CD4-positive, alpha-beta T cell (primary cell): ENCODE measurements around the gene E2F6. TPM values are rescaled to one million over a fixed set of nuclear protein-coding genes. Genes with fewer than 3 reads are reported as not detected.

ENCODE experiments used
- ATAC-seq: fragments of 200-7000 bp; cut with Tn5 transposase; one replicate; pipeline ENCODE4 v1.10.0; 2022; ENCODE audit warnings: mild to moderate bottlenecking; ENCODE audit not compliant: poor library complexity
- CTCF ChIA-PET: fragments of 350-600 bp; sonication (Branson Sonifier 250); formaldehyde crosslinking; loops from one replicate; lab custom pipeline; 2021; ENCODE audit warnings: antibody characterized with exemption, inconsistent platforms; lab: Charles Lee
- POLR2A ChIA-PET: fragments of 350-600 bp; sonication (Branson Sonifier 250); formaldehyde crosslinking; loops from one replicate; lab custom pipeline; 2021; ENCODE audit warnings: antibody characterized with exemption, inconsistent platforms; lab: Charles Lee
- DNase-seq, 14 experiments: peaks; one replicate each; pipeline ENCODE4 v3.0.0-alpha.2; 2013 to 2020; ENCODE audit warnings: mixed read lengths in 2 of 14
- H3K27ac ChIP-seq, 2 donors: one replicate each; pipeline versions ENCODE4 v1.5.1 to v1.7.0; 2013; ENCODE audit warnings: low read length in 2 of 2, low read depth in 1 of 2, mild to moderate bottlenecking in 1 of 2
- H3K27me3 ChIP-seq, 2 experiments: 1 replicate in 1 of 2; 2 replicates in 1 of 2; pipeline versions ENCODE4 v1.6.1 to v1.7.0; 2013; ENCODE audit warnings: low read length in 2 of 2, control low read depth in 1 of 2, mild to moderate bottlenecking in 1 of 2, moderate library complexity in 1 of 2; ENCODE audit not compliant: insufficient read depth in 2 of 2, control insufficient read depth in 1 of 2
- H3K36me3 ChIP-seq: one replicate; pipeline ENCODE4 v1.6.1; 2013; ENCODE audit warnings: low read length, control low read depth; ENCODE audit not compliant: insufficient read depth
- H3K4me1 ChIP-seq: one replicate; pipeline ENCODE4 v1.6.1; 2013; ENCODE audit warnings: low read length, control low read depth; ENCODE audit not compliant: insufficient read depth
- H3K4me3 ChIP-seq: one replicate; pipeline ENCODE4 v1.5.1; 2013; ENCODE audit warnings: mild to moderate bottlenecking, low read length, moderate library complexity
- H3K9me3 ChIP-seq, 2 experiments: 1 replicate in 1 of 2; 2 replicates in 1 of 2; pipeline versions ENCODE4 v1.6.1 to v1.7.0; 2013; ENCODE audit warnings: low read length in 2 of 2, mild to moderate bottlenecking in 2 of 2, control low read depth in 1 of 2, moderate library complexity in 1 of 2; ENCODE audit not compliant: control insufficient read depth in 1 of 2, insufficient read depth in 1 of 2
- H3K27ac Mint-ChIP-seq: one replicate; pipeline ENCODE4 v1.8.0; 2020; ENCODE audit warnings: mixed read lengths
- H3K27me3 Mint-ChIP-seq: one replicate; pipeline ENCODE4 v1.8.0; 2021; ENCODE audit warnings: mixed read lengths
- H3K36me3 Mint-ChIP-seq: one replicate; pipeline ENCODE4 v1.8.0; 2021; ENCODE audit warnings: low read depth, mixed read lengths
- H3K4me1 Mint-ChIP-seq: one replicate; pipeline ENCODE4 v1.8.0; 2021; ENCODE audit warnings: low read depth, mixed read lengths
- H3K4me3 Mint-ChIP-seq: one replicate; pipeline ENCODE4 v1.8.0; 2020; ENCODE audit warnings: mild to moderate bottlenecking, mixed read lengths
- H3K9me3 Mint-ChIP-seq: one replicate; pipeline ENCODE4 v1.8.0; 2020; ENCODE audit warnings: mixed read lengths
- intact Hi-C, 2 experiments: fragments of 100-400 bp; cut with DNase I in 1 of 2; cut with micrococcal nuclease in 1 of 2; formaldehyde crosslinking; loops; one replicate each; pipeline versions ENCODE4 v1.15.1 to v1.9.0; 2023 to 2025; cut with DNase I, micrococcal nuclease
- total RNA-seq, 174 experiments: library from RNA in 2 of 174; stranded (reverse) in 2 of 174; gene quantifications; one replicate each; pipeline ENCODE4 v1.2.3 and lab custom pipeline; 2021 to 2026
- TF ChIP-seq, protein P1 (sequence below): fragments of 200-600 bp; IDR thresholded peaks from one replicate; pipeline ENCODE4 v1.8.0; 2022; ENCODE audit warnings: antibody characterized with exemption, mild to moderate bottlenecking

E2F6 gene
- total RNA-seq, 2 experiments from 2014 or later, result 3.5 to 4.2 TPM

DNA sequence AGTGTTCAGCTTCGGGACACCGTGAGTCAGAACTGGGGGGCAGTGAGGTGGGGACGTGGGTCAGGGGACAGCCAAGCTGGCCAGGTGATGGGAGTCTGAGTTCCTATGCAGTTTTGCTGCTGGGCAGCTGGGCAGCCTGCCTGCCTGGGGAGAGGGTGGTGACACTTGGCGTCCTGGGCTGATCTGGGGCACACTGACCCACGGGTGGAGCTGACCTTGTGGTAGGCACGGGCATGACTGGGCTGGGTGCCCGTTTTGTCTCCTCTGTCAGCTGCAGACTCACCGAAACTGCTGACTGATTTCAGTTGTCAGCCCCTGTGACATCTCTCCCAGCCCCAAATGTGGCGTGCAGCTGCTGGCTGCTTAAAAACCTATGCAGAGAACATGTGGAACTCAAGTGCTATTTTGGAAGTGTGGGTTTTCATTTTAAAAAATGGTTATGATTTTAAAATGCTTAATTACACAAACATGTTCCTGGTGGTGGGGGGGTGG is 32.6 kb upstream of the E2F6 start:
- ATAC-seq (no peak), DNase-seq (no peak)
- no peak overlapping the region for H3K27ac ChIP-seq
- intact Hi-C loops, result no loop called here
- Mint-ChIP-seq H3K4me3 (no peak overlapping the region), H3K27me3 (peaks cover 29% of the 10 kb centered on the region), H3K9me3 (no peaks in the 10 kb centered on the region), H3K4me1 (peaks cover 5% of the 10 kb centered on the region), H3K36me3 (no peaks in the 10 kb centered on the region), H3K27ac (no peak overlapping the region)
- no peaks in the 10 kb centered on the region for H3K9me3 ChIP-seq
- H3K36me3 ChIP-seq, result no peaks in the 10 kb centered on the region
- POLR2A ChIA-PET, result no interaction called here
- H3K27me3 ChIP-seq, result peaks cover 2 to 3% of the 10 kb centered on the region in 2 experiments
- H3K4me1 ChIP-seq, result no peaks in the 10 kb centered on the region
- TF ChIP-seq, protein P1, sequence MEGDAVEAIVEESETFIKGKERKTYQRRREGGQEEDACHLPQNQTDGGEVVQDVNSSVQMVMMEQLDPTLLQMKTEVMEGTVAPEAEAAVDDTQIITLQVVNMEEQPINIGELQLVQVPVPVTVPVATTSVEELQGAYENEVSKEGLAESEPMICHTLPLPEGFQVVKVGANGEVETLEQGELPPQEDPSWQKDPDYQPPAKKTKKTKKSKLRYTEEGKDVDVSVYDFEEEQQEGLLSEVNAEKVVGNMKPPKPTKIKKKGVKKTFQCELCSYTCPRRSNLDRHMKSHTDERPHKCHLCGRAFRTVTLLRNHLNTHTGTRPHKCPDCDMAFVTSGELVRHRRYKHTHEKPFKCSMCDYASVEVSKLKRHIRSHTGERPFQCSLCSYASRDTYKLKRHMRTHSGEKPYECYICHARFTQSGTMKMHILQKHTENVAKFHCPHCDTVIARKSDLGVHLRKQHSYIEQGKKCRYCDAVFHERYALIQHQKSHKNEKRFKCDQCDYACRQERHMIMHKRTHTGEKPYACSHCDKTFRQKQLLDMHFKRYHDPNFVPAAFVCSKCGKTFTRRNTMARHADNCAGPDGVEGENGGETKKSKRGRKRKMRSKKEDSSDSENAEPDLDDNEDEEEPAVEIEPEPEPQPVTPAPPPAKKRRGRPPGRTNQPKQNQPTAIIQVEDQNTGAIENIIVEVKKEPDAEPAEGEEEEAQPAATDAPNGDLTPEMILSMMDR, result no peak
- no peak overlapping the region for H3K4me3 ChIP-seq
- CTCF ChIA-PET, result no interaction called here

DNA sequence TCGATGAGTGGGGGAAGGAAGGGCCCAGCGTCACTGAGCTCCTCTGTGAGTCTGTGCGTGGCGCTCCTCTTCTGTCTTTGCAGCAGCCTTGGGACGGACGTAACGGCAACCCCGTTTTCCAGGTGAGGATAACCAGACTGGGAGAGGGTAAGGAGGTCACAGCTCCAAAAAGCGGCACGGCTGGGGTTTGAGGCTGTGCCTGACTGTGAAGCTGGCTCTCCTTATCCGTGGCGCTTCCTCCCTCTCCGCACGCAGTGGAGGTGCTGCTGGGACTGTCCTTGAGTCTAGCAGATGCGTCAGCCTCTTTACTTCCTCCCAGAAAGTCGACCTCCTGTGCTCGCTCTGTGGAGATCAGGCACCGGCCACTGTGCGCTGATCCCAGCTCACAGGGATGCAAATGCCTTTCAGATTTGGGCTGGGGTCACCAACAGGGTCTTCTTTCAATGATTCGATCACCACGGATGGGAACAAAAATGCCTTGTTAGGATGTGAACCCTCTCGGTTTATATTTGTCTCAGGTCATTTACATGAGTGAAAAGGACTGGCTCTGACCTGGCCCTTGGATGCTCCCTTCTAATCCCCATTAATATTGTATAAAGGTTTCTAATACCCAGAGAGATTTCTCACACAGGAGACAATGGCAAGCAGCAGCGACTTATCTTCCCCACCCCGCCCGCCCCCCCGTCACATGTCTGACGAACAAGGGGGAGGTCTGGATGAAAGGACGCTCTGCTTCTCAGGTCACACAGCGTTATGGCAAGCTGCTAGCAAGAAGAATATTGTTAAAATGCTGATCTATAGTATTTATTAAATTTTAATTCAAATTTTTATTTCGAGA is 30.1 kb upstream of the E2F6 start:
- Mint-ChIP-seq H3K27ac (no peak overlapping the region), H3K27me3 (peaks cover 19% of the 10 kb centered on the region), H3K9me3 (no peaks in the 10 kb centered on the region), H3K4me1 (peaks cover 5% of the 10 kb centered on the region), H3K36me3 (no peaks in the 10 kb centered on the region), H3K4me3 (no peak overlapping the region)
- no peaks in the 10 kb centered on the region for H3K36me3 ChIP-seq
- no peak overlapping the region for H3K27ac ChIP-seq
- TF ChIP-seq, protein P1, result no peak
- peaks cover 0 to 6% of the 10 kb centered on the region in 2 experiments for H3K27me3 ChIP-seq
- no peaks in the 10 kb centered on the region for H3K9me3 ChIP-seq
- CTCF ChIA-PET, result no interaction called here
- no peaks in the 10 kb centered on the region for H3K4me1 ChIP-seq
- H3K4me3 ChIP-seq, result no peak overlapping the region
- POLR2A ChIA-PET, result no interaction called here
- DNase-seq (no peak), ATAC-seq (no peak)
- intact Hi-C loops, result no loop called here

DNA sequence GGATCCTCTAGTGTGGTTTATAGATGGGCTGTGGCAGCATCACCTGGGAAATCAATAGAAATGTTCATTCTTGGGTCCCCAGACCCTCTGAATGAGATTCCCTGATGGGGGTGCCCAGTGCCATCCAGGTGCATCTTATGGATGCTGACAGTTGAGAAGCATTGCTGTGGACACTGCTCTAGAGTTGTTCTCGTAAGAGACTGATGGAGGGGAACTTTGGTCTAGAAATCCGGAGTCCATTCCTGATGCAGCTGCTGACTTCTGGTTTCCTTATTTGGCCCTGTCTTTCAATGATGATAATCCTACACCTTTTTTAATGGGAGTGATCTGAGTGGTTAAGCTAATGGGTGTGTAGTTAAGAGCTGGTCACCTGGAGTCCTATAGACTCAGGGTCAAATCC is 28.3 kb upstream of the E2F6 start:
- Histone ChIP-seq H3K27me3 (peaks cover 0 to 6% of the 10 kb centered on the region in 2 experiments), H3K4me3 (no peak overlapping the region), H3K36me3 (no peaks in the 10 kb centered on the region), H3K9me3 (no peaks in the 10 kb centered on the region), H3K4me1 (no peaks in the 10 kb centered on the region), H3K27ac (no peak overlapping the region)
- H3K27me3 Mint-ChIP-seq, result peaks cover 12% of the 10 kb centered on the region
- H3K4me1 Mint-ChIP-seq, result no peaks in the 10 kb centered on the region
- no peak overlapping the region for H3K27ac Mint-ChIP-seq
- CTCF ChIA-PET, result no interaction called here
- ATAC-seq (no peak), DNase-seq (no peak)
- no peak overlapping the region for H3K4me3 Mint-ChIP-seq
- no peaks in the 10 kb centered on the region for H3K9me3 Mint-ChIP-seq
- no peaks in the 10 kb centered on the region for H3K36me3 Mint-ChIP-seq
- intact Hi-C loops, result no loop called here
- TF ChIP-seq, protein P1, result no peak
- POLR2A ChIA-PET, result no interaction called here
